RWPE2 (cell line): ENCODE results near the gene TMEM213.
A peak's percentile ranks its signal among the peaks of the same experiment; 100 is the strongest.

Source experiments
- ATAC-seq: fragments of 200-7000 bp; cut with Tn5 transposase; 3 replicates; pipeline ENCODE4 v1.9.1; 2021; ENCODE audit warnings: low read depth
- DNase-seq: peaks from one replicate; pipeline ENCODE4 v3.0.0-alpha.2; 2020; ENCODE audit warnings: low spot score
- H3K27ac ChIP-seq: fragments of 450-650 bp; 2 replicates; pipeline ENCODE4 v1.5.1; 2017; ENCODE audit warnings: mild to moderate bottlenecking; ENCODE audit not compliant: poor library complexity, severe bottlenecking
- H3K27me3 ChIP-seq: fragments of 250-450 bp; sonication (Bioruptor Pico); 2 replicates; pipeline ENCODE4 v1.5.1; 2021; ENCODE audit warnings: mild to moderate bottlenecking, moderate library complexity; ENCODE audit not compliant: insufficient read depth, poor library complexity, severe bottlenecking
- H3K36me3 ChIP-seq: fragments of 250-450 bp; sonication (Bioruptor Pico); 2 replicates; pipeline ENCODE4 v1.5.1; 2020; ENCODE audit warnings: low read depth, mild to moderate bottlenecking, moderate library complexity
- H3K4me1 ChIP-seq: fragments of 250-450 bp; sonication (Bioruptor Pico); 2 replicates; pipeline ENCODE4 v1.5.1; 2021; ENCODE audit warnings: mild to moderate bottlenecking, moderate library complexity; ENCODE audit not compliant: insufficient read depth, poor library complexity, severe bottlenecking
- H3K4me3 ChIP-seq: fragments of 250-450 bp; sonication (Bioruptor Pico); 2 replicates; pipeline ENCODE4 v1.5.1; 2021; ENCODE audit warnings: mild to moderate bottlenecking, moderate library complexity; ENCODE audit not compliant: severe bottlenecking
- H3K9me3 ChIP-seq: fragments of 250-450 bp; sonication (Bioruptor Pico); 2 replicates; pipeline ENCODE4 v1.5.1; 2021; ENCODE audit warnings: mild to moderate bottlenecking, moderate library complexity; ENCODE audit not compliant: severe bottlenecking
- TF ChIP-seq, protein P1 (sequence below): fragments of 450-650 bp; IDR thresholded peaks from one replicate; pipeline ENCODE4 v1.5.1; 2017; ENCODE audit warnings: mild to moderate bottlenecking, moderate library complexity; ENCODE audit not compliant: poor library complexity, severe bottlenecking

TMEM213 gene

DNA sequence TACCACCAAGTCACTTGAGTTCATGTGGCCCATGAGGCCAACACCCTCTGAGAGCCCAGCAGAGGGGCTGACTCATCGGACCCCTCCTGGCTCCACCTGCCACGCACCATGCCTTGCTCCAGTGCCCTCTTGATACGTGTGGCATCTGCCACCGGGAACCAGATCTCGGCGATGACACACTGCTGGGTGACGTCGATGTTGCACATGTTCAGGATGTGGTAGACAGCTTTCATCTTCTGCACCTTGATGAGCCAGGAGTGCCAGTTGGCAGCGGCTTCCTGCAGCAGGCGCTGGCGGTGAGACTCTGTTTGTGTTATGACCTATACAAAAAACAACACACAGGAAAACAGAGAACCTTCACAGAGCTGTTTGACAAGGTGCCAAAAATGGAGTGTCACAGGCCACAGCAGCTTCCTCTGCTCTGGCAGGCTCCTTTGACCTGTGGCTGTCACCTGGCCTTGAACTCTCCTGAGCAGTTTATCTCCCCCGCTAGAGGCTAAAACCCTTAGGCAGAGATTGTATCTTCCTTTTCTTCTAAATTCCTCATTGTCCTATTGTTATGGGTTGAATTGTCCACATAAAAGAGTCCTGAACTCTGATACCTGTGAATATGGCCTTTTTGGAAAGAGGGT, 45.2 kb upstream of the TMEM213 start:
- Histone ChIP-seq H3K27ac (no peak overlapping the region), H3K4me3 (no peak overlapping the region), H3K27me3 (no peaks in the 10 kb centered on the region), H3K9me3 (no peaks in the 10 kb centered on the region), H3K4me1 (no peaks in the 10 kb centered on the region), H3K36me3 (no peaks in the 10 kb centered on the region)
- TF ChIP-seq, protein P1, sequence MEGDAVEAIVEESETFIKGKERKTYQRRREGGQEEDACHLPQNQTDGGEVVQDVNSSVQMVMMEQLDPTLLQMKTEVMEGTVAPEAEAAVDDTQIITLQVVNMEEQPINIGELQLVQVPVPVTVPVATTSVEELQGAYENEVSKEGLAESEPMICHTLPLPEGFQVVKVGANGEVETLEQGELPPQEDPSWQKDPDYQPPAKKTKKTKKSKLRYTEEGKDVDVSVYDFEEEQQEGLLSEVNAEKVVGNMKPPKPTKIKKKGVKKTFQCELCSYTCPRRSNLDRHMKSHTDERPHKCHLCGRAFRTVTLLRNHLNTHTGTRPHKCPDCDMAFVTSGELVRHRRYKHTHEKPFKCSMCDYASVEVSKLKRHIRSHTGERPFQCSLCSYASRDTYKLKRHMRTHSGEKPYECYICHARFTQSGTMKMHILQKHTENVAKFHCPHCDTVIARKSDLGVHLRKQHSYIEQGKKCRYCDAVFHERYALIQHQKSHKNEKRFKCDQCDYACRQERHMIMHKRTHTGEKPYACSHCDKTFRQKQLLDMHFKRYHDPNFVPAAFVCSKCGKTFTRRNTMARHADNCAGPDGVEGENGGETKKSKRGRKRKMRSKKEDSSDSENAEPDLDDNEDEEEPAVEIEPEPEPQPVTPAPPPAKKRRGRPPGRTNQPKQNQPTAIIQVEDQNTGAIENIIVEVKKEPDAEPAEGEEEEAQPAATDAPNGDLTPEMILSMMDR = no peak
- no peak for DNase-seq
- ATAC-seq = peak; percentile 70

DNA sequence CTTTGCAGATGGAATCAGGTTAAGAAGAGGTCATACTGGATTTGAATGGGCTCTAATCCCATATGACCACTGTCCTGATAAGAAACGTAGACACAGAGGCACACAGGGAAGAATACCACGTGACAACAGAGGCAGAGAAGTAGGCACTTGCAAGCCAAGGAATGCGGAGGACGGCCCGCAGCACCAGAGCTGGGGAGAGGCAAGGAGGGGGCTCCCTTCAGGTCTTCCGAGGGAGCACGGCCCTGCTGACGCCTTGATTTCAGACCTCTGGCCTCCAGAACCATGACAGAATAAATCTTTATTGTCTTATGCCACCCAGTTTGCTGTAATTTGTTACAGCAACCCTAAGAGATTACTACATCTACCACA, 44.7 kb upstream of the TMEM213 start:
- no peak for DNase-seq
- H3K4me3 ChIP-seq = no peak overlapping the region
- no peak for ATAC-seq
- H3K36me3 ChIP-seq = no peaks in the 10 kb centered on the region
- H3K9me3 ChIP-seq = no peaks in the 10 kb centered on the region
- no peak overlapping the region for H3K27ac ChIP-seq
- TF ChIP-seq, protein P1 = no peak
- H3K4me1 ChIP-seq = no peaks in the 10 kb centered on the region
- no peaks in the 10 kb centered on the region for H3K27me3 ChIP-seq

- Histone ChIP-seq H3K9me3 (no peaks in the 10 kb centered on the region), H3K4me3 (no peak overlapping the region), H3K36me3 (no peaks in the 10 kb centered on the region), H3K27ac (no peak overlapping the region), H3K27me3 (no peaks in the 10 kb centered on the region), H3K4me1 (no peaks in the 10 kb centered on the region)
- TF ChIP-seq, protein P1 = no peak
- DNase-seq (no peak), ATAC-seq (no peak)
Observed at GRCh38 chr7:138753610-138754009, 44.2 kb upstream of the TMEM213 start.

GRCh38 chr7:138755331-138755747, 42.5 kb upstream of the TMEM213 start:
- H3K4me1 ChIP-seq = no peaks in the 10 kb centered on the region
- ATAC-seq = no peak
- TF ChIP-seq, protein P1 = no peak
- H3K9me3 ChIP-seq = no peaks in the 10 kb centered on the region
- DNase-seq = no peak
- H3K36me3 ChIP-seq = no peaks in the 10 kb centered on the region
- H3K4me3 ChIP-seq = no peak overlapping the region
- H3K27me3 ChIP-seq = no peaks in the 10 kb centered on the region
- H3K27ac ChIP-seq = no peak overlapping the region

DNA sequence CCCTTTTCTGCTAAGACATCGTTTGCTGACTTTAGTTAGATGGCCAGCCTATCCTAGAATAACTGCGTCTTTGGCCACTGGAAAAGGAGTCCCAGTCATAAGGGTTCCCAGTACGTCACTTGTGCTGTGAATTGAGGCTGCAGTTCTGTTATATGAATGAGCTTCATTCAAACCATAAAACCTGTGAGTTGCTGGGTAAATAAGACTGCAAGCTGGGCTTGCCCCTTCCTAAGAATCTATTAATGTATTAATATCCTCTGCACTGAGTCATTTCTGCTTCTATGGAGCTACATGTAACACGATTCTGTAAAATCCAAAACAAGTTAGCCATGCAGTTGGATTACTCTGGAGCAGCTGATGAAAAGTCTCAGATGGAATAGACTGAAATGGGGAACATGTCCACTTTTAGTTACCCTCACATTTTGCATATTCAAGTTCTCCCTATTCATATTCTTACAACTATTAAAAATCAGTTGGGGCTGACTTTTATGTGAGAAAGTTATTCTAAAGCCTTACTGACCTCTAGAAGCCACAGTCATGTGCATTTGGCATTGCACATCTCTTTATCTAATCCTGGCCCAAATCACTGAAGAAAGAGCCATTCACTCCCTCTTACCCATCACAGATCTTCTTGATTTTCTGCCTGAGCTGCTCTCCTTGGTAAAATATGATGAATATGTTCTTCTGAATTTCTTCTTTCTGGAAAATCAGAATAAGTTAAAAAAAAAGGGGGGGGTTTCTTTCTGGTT, 41.8 kb upstream of the TMEM213 start:
- Histone ChIP-seq H3K9me3 (no peaks in the 10 kb centered on the region), H3K4me1 (no peaks in the 10 kb centered on the region), H3K36me3 (no peaks in the 10 kb centered on the region), H3K4me3 (no peak overlapping the region), H3K27ac (no peak overlapping the region), H3K27me3 (no peaks in the 10 kb centered on the region)
- TF ChIP-seq, protein P1 = no peak
- ATAC-seq = no peak
- DNase-seq = no peak
